GM12872 (cell line): ENCODE measurements around the gene CEP72.

Source experiments
- TF ChIP-seq, protein P1 (sequence below): IDR thresholded peaks from 3 replicates; pipeline ENCODE4 v1.5.1; 2011; ENCODE audit warnings: low read depth, mild to moderate bottlenecking, low read length, moderate library complexity; ENCODE audit not compliant: insufficient read depth

The CEP72 gene

DNA sequence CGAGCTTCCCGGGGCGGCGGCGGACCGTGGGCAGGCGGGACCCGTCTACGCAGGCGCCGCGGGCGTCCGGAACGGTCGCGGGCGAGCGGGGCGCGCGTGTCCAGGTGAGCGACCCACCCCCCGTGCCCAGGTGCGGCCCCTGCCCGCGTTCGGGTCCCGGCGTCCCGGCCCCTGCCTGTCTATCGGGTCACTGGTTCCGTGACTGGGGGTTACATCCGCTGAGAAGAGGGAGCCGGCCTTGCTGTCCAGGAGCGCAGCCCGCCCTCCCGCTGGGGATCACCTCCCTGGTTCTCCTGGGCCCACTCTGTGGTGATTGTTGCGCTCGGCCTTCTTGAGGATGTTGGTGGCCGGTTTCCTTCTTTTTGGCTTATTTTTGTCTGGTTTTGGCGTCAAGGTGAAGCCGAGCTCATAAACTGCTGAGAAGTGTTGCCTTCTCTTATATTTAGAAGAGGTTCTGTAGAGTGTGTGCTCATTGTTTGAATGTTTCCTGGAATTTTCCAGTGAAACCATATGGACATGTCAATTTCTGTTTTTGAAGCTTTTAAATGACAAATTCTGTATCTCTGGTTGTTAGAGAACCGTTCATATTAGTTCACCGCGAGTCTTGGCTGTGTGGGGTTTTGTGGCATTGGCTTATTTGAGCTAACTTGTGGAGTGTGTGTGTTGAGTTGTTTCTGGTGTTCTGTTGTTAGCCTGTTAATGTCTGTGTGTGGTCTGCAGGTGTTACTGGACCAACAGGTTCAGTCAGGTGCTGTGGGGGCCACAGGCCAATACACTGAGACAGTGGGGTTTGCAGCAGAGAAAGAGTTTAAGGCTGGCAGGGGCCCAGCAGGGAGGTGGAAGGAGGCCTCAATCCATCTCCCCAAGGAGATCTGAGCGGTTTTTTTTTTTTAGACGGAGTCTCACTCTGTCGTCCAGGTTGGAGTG, 621 bp downstream of the CEP72 start:
- TF ChIP-seq, protein P1, sequence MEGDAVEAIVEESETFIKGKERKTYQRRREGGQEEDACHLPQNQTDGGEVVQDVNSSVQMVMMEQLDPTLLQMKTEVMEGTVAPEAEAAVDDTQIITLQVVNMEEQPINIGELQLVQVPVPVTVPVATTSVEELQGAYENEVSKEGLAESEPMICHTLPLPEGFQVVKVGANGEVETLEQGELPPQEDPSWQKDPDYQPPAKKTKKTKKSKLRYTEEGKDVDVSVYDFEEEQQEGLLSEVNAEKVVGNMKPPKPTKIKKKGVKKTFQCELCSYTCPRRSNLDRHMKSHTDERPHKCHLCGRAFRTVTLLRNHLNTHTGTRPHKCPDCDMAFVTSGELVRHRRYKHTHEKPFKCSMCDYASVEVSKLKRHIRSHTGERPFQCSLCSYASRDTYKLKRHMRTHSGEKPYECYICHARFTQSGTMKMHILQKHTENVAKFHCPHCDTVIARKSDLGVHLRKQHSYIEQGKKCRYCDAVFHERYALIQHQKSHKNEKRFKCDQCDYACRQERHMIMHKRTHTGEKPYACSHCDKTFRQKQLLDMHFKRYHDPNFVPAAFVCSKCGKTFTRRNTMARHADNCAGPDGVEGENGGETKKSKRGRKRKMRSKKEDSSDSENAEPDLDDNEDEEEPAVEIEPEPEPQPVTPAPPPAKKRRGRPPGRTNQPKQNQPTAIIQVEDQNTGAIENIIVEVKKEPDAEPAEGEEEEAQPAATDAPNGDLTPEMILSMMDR, result no peak

DNA sequence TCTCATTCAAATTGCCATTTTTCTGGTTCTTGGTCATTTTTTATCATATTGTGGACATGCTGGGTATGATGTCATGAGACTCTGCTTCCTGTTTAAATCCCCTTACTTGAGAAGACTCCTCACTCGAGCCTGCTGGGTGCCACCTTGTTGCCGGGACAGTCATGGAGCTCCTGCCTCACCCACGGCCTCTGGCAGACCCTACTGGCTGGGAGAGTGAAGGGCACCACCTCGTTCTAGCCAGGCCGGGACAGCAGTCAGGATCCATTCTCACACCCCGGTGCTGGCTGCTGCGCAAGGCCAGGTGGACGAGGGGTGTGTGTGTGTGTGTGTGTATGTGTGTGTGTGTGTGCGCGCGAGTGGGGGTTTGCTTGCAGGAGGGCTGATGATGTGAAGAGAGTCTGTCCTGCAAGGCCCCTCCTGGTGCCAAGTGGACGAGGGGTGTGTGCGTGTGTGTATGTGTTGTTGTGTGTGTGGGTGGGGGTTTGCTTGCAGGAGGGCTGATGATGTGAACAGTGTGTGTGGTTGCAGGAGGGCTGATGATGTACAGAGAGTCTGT, 4.4 kb downstream of the CEP72 start:
- TF ChIP-seq, protein P1, result no peak

DNA sequence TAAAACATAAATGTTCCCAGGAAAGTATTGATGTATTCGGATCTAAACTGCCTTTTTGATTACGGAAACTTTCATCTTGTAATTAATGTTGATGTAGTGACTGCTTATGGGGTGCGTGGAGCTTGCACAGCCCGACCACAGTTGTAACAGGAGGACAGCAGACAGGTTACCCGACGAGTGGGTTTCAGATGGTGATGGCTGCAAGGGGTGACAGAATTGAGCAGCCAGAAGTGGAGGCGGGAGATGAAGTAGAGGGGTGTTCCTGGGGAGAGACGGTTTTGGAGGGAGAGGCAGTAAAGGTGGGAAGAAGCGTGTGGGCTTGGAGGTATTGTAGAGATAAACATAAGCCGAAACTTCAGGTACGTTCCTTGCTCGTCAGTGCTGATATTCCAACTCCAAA, 5.8 kb downstream of the CEP72 start:
- TF ChIP-seq, protein P1, result no peak

DNA sequence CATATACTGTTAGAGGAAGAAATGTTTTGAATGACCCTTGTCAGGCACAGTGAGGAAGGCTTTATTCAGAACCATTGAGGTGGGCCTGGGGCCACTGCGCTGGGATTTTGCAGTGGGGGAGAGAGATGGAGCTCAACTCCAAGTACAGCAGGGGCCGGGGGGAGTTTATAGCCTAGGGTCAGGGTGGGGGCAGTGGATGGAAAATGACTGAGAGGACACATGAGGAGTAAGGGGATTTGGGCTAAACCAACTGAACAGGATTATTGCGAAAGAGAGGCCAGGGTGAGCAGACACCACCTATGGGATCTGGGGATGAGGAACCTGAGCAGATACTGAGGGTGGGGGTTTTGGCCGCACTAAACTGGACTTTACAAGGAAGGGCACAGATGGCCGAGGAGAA, 6.3 kb downstream of the CEP72 start:
- TF ChIP-seq, protein P1, result no peak

DNA sequence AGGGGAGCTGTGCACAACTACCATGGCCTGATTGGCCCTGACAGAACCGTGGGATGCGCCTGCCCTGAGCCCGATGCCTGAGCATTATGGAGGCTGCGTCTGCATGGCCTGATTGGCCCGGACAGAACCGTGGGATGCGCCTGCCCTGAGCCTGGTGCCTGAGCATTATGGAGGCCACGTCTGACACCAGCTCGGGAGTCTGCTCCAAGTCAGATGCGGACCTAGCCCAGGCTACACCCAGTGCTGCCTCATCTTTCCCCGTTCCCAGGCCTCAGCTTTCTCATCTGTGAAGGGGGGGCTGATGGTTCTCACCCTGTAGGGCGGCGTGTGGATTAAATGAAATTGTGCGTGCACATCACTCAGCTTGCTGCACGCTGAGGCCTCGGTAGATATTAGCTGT, 7.3 kb downstream of the CEP72 start:
- TF ChIP-seq, protein P1, result no peak

DNA sequence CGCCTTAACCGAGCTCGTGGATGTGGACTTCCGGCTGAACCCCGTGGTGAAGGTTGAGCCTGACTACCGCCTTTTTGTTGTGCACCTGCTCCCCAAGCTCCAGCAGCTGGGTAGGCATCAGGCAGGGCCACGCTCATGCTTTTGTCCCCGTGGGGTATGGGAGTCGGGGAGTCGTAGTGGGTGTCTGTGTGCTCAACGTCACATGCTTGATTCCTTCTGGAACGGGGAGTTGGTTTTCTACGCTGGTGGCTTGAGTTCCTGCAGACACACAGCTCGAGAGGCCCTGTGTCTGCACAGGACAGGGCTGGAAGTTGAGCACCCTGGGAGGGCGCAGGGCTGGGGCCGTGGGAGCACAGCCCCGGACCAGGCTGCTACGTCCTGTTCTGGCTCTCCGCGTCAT, 8.0 kb downstream of the CEP72 start:
- TF ChIP-seq, protein P1, result no peak

DNA sequence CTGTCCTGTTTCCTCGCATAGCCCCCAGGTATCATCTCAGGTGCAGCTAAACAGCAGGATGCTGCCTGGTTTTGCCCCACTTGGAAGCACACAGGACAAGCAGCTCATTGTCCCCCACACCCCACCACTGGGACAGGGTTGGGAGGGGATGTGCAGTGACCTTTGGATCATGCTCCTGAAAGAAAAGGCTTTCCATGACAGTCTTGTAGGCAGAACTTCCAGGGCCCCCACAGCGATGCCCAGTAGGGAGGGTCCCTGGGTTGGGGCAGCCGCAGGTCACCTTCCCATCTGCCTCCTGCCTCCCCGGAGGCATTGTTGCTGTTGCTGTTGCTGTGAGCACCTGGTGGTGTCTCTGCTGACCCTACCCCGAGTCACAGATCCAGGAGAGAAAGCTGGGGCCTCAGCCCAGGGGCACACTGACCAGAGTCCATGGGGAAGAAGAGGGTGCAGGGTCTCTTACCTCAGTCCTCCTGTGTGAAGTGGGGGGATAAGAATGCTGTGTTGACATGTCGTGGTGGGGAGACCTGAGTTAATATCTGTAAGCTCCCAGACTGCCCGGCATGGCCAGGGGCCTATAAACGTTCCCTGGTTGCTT, 8.5 kb downstream of the CEP72 start:
- TF ChIP-seq, protein P1, result no peak
